Measurements from ENCODE around the gene LYPD6B.

DNA sequence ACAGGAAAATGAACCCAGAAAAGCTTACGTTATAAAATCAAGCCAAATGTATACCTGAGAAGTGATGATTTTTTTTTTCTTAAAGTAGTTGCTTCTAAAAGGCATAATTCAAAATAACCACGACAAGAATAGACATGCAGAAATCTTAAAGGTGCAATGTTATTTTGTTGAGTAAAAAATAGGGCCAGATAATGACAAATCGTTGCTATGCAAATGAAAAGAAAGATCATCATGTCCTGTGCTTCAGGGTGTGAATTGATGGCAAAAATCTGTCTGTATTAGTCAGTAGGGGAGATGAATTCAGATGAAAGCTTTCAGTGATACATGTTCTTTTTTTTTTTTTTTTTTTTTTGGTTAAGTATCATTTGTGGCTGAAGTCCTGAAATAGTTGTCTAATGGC is 24.0 kb downstream of the LYPD6B start:
- TF ChIP-seq, protein P1, sequence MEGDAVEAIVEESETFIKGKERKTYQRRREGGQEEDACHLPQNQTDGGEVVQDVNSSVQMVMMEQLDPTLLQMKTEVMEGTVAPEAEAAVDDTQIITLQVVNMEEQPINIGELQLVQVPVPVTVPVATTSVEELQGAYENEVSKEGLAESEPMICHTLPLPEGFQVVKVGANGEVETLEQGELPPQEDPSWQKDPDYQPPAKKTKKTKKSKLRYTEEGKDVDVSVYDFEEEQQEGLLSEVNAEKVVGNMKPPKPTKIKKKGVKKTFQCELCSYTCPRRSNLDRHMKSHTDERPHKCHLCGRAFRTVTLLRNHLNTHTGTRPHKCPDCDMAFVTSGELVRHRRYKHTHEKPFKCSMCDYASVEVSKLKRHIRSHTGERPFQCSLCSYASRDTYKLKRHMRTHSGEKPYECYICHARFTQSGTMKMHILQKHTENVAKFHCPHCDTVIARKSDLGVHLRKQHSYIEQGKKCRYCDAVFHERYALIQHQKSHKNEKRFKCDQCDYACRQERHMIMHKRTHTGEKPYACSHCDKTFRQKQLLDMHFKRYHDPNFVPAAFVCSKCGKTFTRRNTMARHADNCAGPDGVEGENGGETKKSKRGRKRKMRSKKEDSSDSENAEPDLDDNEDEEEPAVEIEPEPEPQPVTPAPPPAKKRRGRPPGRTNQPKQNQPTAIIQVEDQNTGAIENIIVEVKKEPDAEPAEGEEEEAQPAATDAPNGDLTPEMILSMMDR (IDR thresholded peaks at IDR 0.05): no peak
- no peak for TF ChIP-seq POLR2A (IDR thresholded peaks at IDR 0.05)
